ES-I3 (cell line): ENCODE results near the gene EEF2K.
"Not testable (repeated sequence)": the region's sequence is repeated elsewhere in the genome, so short reads cannot be mapped to it uniquely, and the experiment has no call there.

Experiments used
- H3K36me3 ChIP-seq: 2 replicates; pipeline ENCODE4 v1.6.1; 2013; ENCODE audit warnings: mild to moderate bottlenecking, low read length, control low read depth, moderate library complexity; ENCODE audit not compliant: insufficient read depth
- H3K4me1 ChIP-seq: 2 replicates; pipeline ENCODE4 v1.6.1; 2013; ENCODE audit warnings: mild to moderate bottlenecking, control low read depth, low read length; ENCODE audit not compliant: insufficient read depth
- H3K9ac ChIP-seq: 2 replicates; pipeline ENCODE4 v1.6.1; 2013; ENCODE audit warnings: low read depth, mild to moderate bottlenecking, low read length, moderate library complexity
- H3K9me3 ChIP-seq: 2 replicates; pipeline ENCODE4 v1.6.1; 2013; ENCODE audit warnings: mild to moderate bottlenecking, low read length, moderate library complexity; ENCODE audit not compliant: control insufficient read depth, insufficient read depth

The EEF2K gene

GRCh38 chr16:22296225-22297113 lies 90.4 kb downstream of the EEF2K start:
- Histone ChIP-seq H3K4me1 (peaks cover 4% of the 10 kb centered on the region; the same call in 1 of the 2 replicates), H3K9ac (peak overlapping the region; percentile 82), H3K9me3 (no peaks in the 10 kb centered on the region), H3K36me3 (no peaks in the 10 kb centered on the region)

- no peaks in the 10 kb centered on the region for H3K9me3 ChIP-seq
- peak within 1 kb of the TSS; percentile 82 for H3K9ac ChIP-seq
- H3K36me3 ChIP-seq, result no peaks in the 10 kb centered on the region
- H3K4me1 ChIP-seq, result peaks cover 4% of the 10 kb centered on the region; the same call in 1 of the 2 replicates
Measured at GRCh38 chr16:22297114-22297870, 91.2 kb downstream of the EEF2K start, which contains the start of gene POLR3E. POLR3E (plus strand) TSS chr16:22297409; CDS start chr16:22302969, 5,560 bp downstream.

- Histone ChIP-seq H3K9me3 (no peaks in the 10 kb centered on the region), H3K9ac (peak overlapping the region; percentile 68), H3K4me1 (no peaks in the 10 kb centered on the region), H3K36me3 (no peaks in the 10 kb centered on the region)
Measured at GRCh38 chr16:22297871-22298733, 92.0 kb downstream of the EEF2K start.

- no peak overlapping the region for H3K9ac ChIP-seq
- no peaks in the 10 kb centered on the region for H3K36me3 ChIP-seq
- H3K4me1 ChIP-seq, result no peaks in the 10 kb centered on the region
- no peaks in the 10 kb centered on the region for H3K9me3 ChIP-seq
Measured at GRCh38 chr16:22299036-22299435, 93.0 kb downstream of the EEF2K start.

GRCh38 chr16:22300427-22301071 lies 94.5 kb downstream of the EEF2K start:
- H3K36me3 ChIP-seq, result peaks cover 6% of the 10 kb centered on the region; the same call in 1 of the 2 replicates
- H3K9me3 ChIP-seq, result no peaks in the 10 kb centered on the region
- no peaks in the 10 kb centered on the region for H3K4me1 ChIP-seq
- no peak overlapping the region for H3K9ac ChIP-seq

- H3K9me3 ChIP-seq, H3K36me3 ChIP-seq, H3K9ac ChIP-seq, H3K4me1 ChIP-seq: not testable (repeated sequence)
Measured at GRCh38 chr16:22301423-22301822, 95.3 kb downstream of the EEF2K start.

GRCh38 chr16:22302776-22303363 lies 96.8 kb downstream of the EEF2K start:
- no peak overlapping the region for H3K9ac ChIP-seq
- H3K4me1 ChIP-seq, result no peaks in the 10 kb centered on the region
- H3K36me3 ChIP-seq, result peaks cover 7% of the 10 kb centered on the region; the same call in 1 of the 2 replicates
- no peaks in the 10 kb centered on the region for H3K9me3 ChIP-seq

GRCh38 chr16:22304411-22304810 lies 98.3 kb downstream of the EEF2K start:
- Histone ChIP-seq H3K9me3 (no peaks in the 10 kb centered on the region), H3K9ac (no peak overlapping the region), H3K4me1 (no peaks in the 10 kb centered on the region), H3K36me3 (peaks cover 7% of the 10 kb centered on the region; the same call in 1 of the 2 replicates)

GRCh38 chr16:22306788-22307187 lies 100.7 kb downstream of the EEF2K start:
- Histone ChIP-seq H3K9me3 (no peaks in the 10 kb centered on the region), H3K9ac (no peak overlapping the region), H3K4me1 (no peaks in the 10 kb centered on the region), H3K36me3 (peaks cover 15% of the 10 kb centered on the region)

GRCh38 chr16:22307838-22308237 lies 101.8 kb downstream of the EEF2K start:
- Histone ChIP-seq H3K36me3 (peaks cover 18% of the 10 kb centered on the region), H3K4me1 (no peaks in the 10 kb centered on the region), H3K9ac (no peak overlapping the region), H3K9me3 (no peaks in the 10 kb centered on the region)

- Histone ChIP-seq H3K36me3 (peaks cover 24% of the 10 kb centered on the region), H3K9me3 (no peaks in the 10 kb centered on the region), H3K4me1 (no peaks in the 10 kb centered on the region), H3K9ac (no peak overlapping the region)
Measured at GRCh38 chr16:22308824-22309520, 102.9 kb downstream of the EEF2K start.

- H3K9ac ChIP-seq, result no peak overlapping the region
- no peaks in the 10 kb centered on the region for H3K9me3 ChIP-seq
- H3K36me3 ChIP-seq, result peaks cover 18% of the 10 kb centered on the region
- H3K4me1 ChIP-seq, result no peaks in the 10 kb centered on the region
Measured at GRCh38 chr16:22311520-22311919, 105.4 kb downstream of the EEF2K start.
